ENCODE results near the gene USP14.
A peak's percentile ranks its signal among the peaks of the same experiment; 100 is the strongest.
"Not testable (repeated sequence)": the region's sequence is repeated elsewhere in the genome, so short reads cannot be mapped to it uniquely, and the experiment has no call there.

USP14 gene

GRCh38 chr18:158128-159036 lies at the start of gene USP14:
USP14 (plus strand) TSS chr18:158557; CDS start chr18:158699, 142 bp downstream.
- peak; percentile 82 for DNase-seq

DNA sequence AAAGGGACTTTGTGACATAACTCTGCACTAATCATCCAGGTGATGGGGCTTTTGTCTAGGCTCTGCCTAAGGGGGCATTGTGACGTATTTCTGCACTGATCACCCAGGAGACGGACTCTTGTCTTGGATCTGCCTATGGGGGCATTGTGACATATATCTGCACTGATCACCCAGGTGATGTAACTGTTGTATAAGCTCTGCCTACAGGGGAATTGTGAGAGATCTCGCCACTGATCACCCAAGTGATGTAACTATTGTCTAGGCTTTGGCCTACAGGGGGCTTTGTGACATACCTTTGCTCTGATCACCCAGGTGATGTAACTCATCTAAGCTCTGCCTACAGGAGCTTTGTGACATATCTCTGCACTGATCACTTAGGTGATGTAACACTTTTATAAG lies 49.7 kb upstream of the USP14 start:
- not testable (repeated sequence) for DNase-seq

GRCh38 chr18:109130-109921 lies 49.0 kb upstream of the USP14 start:
- not testable (repeated sequence) for DNase-seq

GRCh38 chr18:109922-110261 lies 48.5 kb upstream of the USP14 start:
- DNase-seq, result not testable (repeated sequence)

- not testable (repeated sequence) for DNase-seq
Measured at GRCh38 chr18:110351-111201, 47.8 kb upstream of the USP14 start.

GRCh38 chr18:111306-112014 lies 46.9 kb upstream of the USP14 start:
- DNase-seq, result no peak

DNA sequence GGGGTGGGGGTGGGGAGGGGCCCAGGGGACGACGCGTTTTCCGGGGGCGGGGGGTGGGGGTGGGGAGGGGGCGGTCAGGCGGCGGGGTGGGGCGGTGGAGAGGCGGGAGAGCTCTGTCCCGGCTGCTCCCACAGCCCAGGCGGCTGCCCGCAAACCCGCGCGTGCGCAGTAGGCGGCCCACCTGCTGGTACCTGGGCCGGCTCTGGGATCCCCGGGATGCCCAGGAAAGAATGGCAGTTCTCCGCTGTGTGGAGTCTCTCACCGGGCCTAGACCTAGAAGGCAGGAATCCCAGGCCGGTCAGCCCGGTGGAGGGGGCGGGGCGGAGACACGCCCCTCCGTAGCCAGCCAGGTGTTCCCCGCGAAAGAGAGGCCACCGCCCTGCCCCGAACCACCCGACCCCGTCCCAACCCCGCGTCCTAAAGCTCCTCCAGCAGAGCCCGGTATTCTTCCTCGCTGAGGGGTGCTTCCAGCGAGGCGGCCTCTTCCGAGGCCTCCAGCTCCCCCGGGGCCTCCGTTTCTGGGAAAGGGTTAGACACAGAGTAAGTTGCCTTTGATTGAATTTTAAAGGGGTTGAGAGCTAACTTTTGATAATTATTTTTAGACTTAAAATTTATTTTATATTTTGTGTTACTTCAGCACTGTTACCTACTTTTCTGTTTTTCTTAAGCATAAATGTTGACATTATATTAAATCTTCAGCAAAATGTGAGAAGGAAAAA lies 46.2 kb upstream of the USP14 start:
- DNase-seq, result not testable (repeated sequence)

- DNase-seq, result not testable (repeated sequence)
Measured at GRCh38 chr18:120539-121260, 37.7 kb upstream of the USP14 start.

GRCh38 chr18:135045-135444 lies 23.3 kb upstream of the USP14 start:
- DNase-seq, result no peak

GRCh38 chr18:136433-136832 lies 21.9 kb upstream of the USP14 start:
- DNase-seq, result no peak

GRCh38 chr18:137327-137726 lies 21.0 kb upstream of the USP14 start:
- no peak for DNase-seq

DNA sequence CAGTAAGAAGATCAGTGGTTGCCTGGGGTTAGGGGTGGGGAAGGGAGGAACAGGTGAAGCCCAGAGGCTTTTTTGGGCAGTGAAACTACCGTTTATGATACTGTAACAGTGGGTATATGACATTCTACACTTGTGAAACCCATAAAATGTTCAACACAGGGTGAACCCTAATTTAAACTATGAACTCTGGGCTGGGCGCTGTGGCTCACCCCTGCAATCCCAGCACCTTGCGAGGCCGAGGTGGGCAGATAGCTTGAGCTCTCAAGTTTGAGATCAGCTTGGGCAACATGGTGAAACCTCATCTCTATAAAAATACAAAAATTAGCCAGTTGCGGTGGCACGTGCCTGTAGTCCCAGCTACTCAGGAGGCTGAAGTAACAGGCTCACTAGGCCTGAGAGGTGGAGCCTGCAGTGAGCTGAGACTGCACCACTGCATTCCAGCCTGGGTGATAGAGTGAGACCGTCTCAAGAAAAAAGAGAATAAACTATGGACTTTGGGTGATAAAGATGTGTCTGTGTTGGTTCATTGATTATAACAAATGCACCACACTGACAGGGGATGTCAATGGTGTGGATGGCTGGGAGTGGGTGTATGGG lies 17.6 kb upstream of the USP14 start:
- DNase-seq, result no peak

- not testable (repeated sequence) for DNase-seq
Measured at GRCh38 chr18:142624-143296, 15.6 kb upstream of the USP14 start.

GRCh38 chr18:148841-149240 lies 9.5 kb upstream of the USP14 start:
- no peak for DNase-seq

- no peak for DNase-seq
Measured at GRCh38 chr18:154151-154550, 4.2 kb upstream of the USP14 start.

GRCh38 chr18:155688-156087 lies 2.7 kb upstream of the USP14 start:
- DNase-seq, result no peak

DNA sequence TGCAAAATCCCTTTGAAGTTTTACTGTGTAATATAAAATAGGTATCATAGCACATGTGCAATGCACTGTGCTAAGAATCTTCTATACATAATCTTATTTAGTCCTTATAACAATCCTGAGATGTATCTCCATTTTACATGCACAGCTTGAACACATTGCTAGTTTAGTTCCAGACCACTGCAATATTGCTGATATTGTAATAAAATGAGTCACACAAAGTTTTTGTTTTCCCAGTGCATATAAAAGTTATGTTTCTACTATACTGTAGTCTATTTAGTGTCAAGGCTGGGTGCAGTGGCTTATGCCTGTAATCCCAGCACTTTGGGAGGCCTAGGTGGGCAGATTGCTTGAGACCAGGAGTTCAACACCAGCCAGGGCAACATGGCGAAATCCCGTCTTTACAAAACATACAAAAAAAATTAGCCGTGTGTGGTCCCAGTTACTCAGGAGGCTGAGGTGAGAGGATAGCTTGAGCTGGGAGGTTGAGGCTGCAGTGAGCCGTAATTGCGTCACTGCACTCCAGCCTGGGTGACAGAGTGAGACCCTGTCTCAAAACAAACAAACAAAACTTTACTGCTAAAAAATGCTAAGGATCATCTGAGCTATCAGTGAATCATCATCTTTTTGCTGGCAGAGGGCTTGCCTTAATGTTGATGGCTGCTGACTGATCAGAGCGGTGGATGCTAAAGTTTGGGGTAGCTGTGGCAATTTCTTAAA lies 1.7 kb upstream of the USP14 start:
- DNase-seq, result no peak

GRCh38 chr18:159037-159652 lies 788 bp downstream of the USP14 start:
- no peak for DNase-seq

DNA sequence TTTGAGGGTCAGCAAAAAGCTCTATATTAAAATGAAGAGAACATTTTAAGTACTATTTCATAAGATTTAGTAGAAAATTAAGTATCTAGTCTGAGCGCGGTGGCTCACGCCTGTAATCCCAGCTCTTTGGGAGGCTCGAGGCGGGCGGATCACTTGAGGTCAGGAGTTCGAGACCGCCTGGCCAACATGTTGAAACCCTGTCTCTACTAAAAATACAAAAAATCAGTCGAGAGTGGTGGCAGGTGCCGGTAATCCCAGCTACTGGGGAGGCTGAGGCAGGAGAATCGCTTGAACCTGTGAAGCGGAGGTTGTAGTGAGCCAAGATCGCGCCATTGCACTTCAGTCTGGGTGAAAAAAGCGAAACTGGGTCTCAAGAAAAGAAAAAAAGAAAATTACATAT lies 1.6 kb downstream of the USP14 start:
- DNase-seq, result no peak
